ENCODE data around the gene SLC35F4. TPM values are rescaled to one million over a fixed set of nuclear protein-coding genes. Genes with fewer than 3 reads are reported as not detected.

Gene SLC35F4
- total RNA-seq, 4 donors from 2014 or later, result not detected

DNA sequence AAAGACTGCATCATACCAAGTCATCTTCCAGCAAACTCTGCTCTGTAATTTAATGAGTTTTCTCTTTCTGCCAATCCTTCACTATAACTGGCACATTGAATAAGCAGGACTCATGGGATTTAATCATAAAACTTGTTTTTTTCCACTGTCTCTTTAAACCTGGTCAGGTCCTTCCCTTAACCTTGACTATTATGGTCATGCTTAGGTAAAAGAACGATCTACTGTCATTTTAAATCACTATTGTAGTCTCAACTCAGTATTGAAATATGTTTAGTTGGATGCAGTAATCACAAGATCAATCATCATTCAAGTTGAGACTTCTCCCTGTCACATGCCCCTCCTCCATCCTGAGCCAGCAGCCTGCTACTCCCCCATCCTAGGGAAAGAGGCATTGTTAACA, 56.1 kb downstream of the SLC35F4 start:
- intact Hi-C loops (cut with DNase I; ENCODE audit: low total_unique reads) (no loop called here), in situ Hi-C loops (cut with MboI; ENCODE audit: low sequenced_read_pairs in 4 of 4) (no loop called here)
- Histone ChIP-seq H3K36me3 (no peaks in the 10 kb centered on the region), H3K4me1 (no peaks in the 10 kb centered on the region), H3K9me3 (no peaks in the 10 kb centered on the region), H3K27me3 (no peaks in the 10 kb centered on the region), H3K27ac (no peak overlapping the region), H3K4me3 (no peak overlapping the region)
- TF ChIP-seq POLR2A (IDR thresholded peaks at IDR 0.05), result no peak
- TF ChIP-seq, protein P1, sequence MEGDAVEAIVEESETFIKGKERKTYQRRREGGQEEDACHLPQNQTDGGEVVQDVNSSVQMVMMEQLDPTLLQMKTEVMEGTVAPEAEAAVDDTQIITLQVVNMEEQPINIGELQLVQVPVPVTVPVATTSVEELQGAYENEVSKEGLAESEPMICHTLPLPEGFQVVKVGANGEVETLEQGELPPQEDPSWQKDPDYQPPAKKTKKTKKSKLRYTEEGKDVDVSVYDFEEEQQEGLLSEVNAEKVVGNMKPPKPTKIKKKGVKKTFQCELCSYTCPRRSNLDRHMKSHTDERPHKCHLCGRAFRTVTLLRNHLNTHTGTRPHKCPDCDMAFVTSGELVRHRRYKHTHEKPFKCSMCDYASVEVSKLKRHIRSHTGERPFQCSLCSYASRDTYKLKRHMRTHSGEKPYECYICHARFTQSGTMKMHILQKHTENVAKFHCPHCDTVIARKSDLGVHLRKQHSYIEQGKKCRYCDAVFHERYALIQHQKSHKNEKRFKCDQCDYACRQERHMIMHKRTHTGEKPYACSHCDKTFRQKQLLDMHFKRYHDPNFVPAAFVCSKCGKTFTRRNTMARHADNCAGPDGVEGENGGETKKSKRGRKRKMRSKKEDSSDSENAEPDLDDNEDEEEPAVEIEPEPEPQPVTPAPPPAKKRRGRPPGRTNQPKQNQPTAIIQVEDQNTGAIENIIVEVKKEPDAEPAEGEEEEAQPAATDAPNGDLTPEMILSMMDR (IDR thresholded peaks at IDR 0.05 in 4 of 5, conservative IDR thresholded peaks at IDR 0.05 in 1 of 5), result no peak
- ATAC-seq (no peak), DNase-seq (no peak)

DNA sequence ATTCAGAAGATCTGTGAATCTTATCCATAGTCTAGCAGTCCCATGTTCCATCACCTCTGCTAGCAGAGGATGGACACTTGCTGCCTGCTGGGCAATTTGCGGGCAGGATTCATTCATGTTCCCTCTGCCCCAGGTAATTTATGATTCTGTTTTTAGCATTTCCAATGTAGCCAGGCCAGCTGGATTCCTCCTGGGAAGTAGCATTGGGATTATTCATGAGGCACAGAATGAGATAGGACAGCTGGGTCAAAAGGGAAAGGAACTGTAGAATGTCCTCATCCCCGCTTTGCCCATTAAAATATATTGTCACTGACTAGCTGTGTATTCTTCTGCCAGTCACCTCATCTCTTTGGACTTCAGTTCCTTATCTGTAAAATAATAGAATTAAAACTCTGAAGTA, 68.7 kb downstream of the SLC35F4 start:
- H3K4me1 ChIP-seq, result no peaks in the 10 kb centered on the region
- no peak for ATAC-seq

DNA sequence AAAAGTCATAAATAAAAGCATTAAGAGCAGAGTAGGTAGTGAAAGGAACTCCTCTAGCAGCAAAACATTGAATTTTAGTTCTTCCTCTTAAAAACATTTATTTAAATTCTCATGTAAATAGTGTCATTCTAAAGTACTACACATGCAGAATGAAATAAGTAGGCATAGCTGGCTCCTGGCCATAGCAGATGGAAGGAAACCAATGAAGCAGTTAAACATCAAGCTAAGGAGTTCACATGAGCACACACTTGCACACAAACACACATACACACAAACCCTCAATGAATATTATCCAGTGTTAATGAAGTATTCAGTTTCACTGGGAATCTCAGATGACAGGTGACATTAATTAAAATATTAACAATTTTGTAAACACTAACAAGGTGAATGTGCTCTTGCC, 69.3 kb downstream of the SLC35F4 start:
- ATAC-seq, result no peak
- Histone ChIP-seq H3K9me3 (no peaks in the 10 kb centered on the region), H3K27me3 (no peaks in the 10 kb centered on the region), H3K4me3 (no peak overlapping the region), H3K36me3 (no peaks in the 10 kb centered on the region), H3K4me1 (no peaks in the 10 kb centered on the region), H3K27ac (no peak overlapping the region)
- no peak for DNase-seq
- intact Hi-C loops (cut with DNase I; ENCODE audit: low total_unique reads), result no loop called here
- no peak for TF ChIP-seq POLR2A (IDR thresholded peaks at IDR 0.05)
- TF ChIP-seq, protein P1 (IDR thresholded peaks at IDR 0.05 in 4 of 5, conservative IDR thresholded peaks at IDR 0.05 in 1 of 5), result no peak
- in situ Hi-C loops (cut with MboI; ENCODE audit: low sequenced_read_pairs in 4 of 4), result no loop called here

More for the DNA sequence above, 68.7 kb downstream of the SLC35F4 start:
- Histone ChIP-seq H3K9me3 (no peaks in the 10 kb centered on the region), H3K4me3 (no peak overlapping the region), H3K36me3 (no peaks in the 10 kb centered on the region), H3K27ac (no peak overlapping the region), H3K27me3 (no peaks in the 10 kb centered on the region)
- intact Hi-C loops (cut with DNase I; ENCODE audit: low total_unique reads) (no loop called here), in situ Hi-C loops (cut with MboI; ENCODE audit: low sequenced_read_pairs in 4 of 4) (no loop called here)
- TF ChIP-seq, protein P1 (IDR thresholded peaks at IDR 0.05 in 4 of 5, conservative IDR thresholded peaks at IDR 0.05 in 1 of 5), result no peak
- DNase-seq, result no peak

DNA sequence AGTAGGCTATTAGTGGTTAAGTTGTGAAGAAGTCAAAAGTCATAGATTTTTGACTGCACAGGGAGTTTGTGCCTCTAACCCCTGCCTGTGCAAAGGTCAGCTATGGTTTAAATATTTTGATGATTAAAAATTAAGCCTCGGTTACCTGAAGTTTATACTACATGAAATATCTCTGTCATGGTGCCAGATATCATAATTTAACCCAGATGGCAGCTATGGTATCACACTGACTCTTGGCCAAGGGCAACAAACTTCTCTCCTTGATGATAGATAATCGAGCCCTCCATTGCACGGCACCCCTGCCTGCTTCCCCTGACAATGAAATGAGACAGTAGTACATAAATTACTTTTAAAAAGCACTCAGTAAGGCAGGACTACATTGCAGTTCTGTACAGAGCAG, 80.8 kb downstream of the SLC35F4 start:
- Histone ChIP-seq H3K27ac (no peak overlapping the region), H3K9me3 (peaks cover 0 to 3% (median 0%) of the 10 kb centered on the region in 3 donors), H3K27me3 (no peaks in the 10 kb centered on the region), H3K4me1 (no peaks in the 10 kb centered on the region), H3K4me3 (no peak overlapping the region), H3K36me3 (no peaks in the 10 kb centered on the region)
- DNase-seq, result no peak
- TF ChIP-seq, protein P1 (IDR thresholded peaks at IDR 0.05 in 4 of 5, conservative IDR thresholded peaks at IDR 0.05 in 1 of 5), result no peak
- TF ChIP-seq POLR2A (IDR thresholded peaks at IDR 0.05), result no peak
- in situ Hi-C loops (cut with MboI; ENCODE audit: low sequenced_read_pairs in 4 of 4) (no loop called here), intact Hi-C loops (cut with DNase I; ENCODE audit: low total_unique reads) (no loop called here)
- ATAC-seq, result no peak

DNA sequence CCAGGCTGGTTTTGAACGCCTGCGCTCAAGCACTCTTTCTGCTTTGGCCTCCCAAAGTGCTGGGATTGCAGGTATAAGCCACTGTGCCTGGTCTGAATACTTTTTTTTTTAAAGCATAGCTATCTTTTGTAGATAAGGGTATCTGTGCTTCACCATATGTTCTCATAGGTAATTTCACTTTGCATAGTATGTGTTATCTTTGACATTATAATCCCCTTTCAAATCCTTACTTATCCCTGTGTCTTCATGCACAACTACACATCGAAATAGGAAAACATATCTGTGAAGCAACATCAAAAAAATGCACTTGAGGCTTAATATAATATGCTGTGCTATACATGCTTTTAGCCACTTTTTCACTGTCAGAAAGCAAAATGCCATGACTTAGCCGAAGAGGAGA, 94.1 kb downstream of the SLC35F4 start:
- H3K4me3 ChIP-seq, result no peak overlapping the region
- in situ Hi-C loops (cut with MboI; ENCODE audit: low sequenced_read_pairs in 4 of 4), result no loop called here
- H3K36me3 ChIP-seq, result no peaks in the 10 kb centered on the region
- H3K27ac ChIP-seq, result no peak overlapping the region
- DNase-seq (no peak), ATAC-seq (no peak)
- no peaks in the 10 kb centered on the region for H3K9me3 ChIP-seq
- no peak for TF ChIP-seq POLR2A (IDR thresholded peaks at IDR 0.05)
- TF ChIP-seq, protein P1 (IDR thresholded peaks at IDR 0.05 in 4 of 5, conservative IDR thresholded peaks at IDR 0.05 in 1 of 5), result no peak
- no peaks in the 10 kb centered on the region for H3K4me1 ChIP-seq
- H3K27me3 ChIP-seq, result no peaks in the 10 kb centered on the region
- intact Hi-C loops (cut with DNase I; ENCODE audit: low total_unique reads), result no loop called here
